HepG2 (cell line): ENCODE data around the gene KRTAP3-1. TPM values are rescaled to one million over a fixed set of nuclear protein-coding genes. Genes with fewer than 3 reads are reported as not detected.

Experiments used
- ATRX ChIP-seq: sonication (generic); formaldehyde crosslinking; IDR thresholded peaks from 2 replicates; pipeline ENCODE4 v1.4.0; 2020; ENCODE audit warnings: missing genetic modification reagents, borderline replicate concordance
- ETV5 ChIP-seq: IDR thresholded peaks from 2 replicates; pipeline ENCODE4 v1.6.1; 2018; ENCODE audit warnings: missing biosample characterization, missing genetic modification reagents, inconsistent platforms, borderline replicate concordance
- HNF1A ChIP-seq, 2 experiments: sonication (generic) in 1 of 2; formaldehyde crosslinking in 1 of 2; IDR thresholded peaks; 2 replicates each; pipeline versions ENCODE4 v1.4.0 to v1.6.1; 2016 to 2020; ENCODE audit warnings: borderline replicate concordance in 1 of 2, low read depth in 1 of 2, mild to moderate bottlenecking in 1 of 2, missing genetic modification reagents in 1 of 2
- JUND ChIP-seq: sonication (generic); formaldehyde crosslinking; IDR thresholded peaks from 2 replicates; pipeline ENCODE4 v1.8.0; 2022; ENCODE audit warnings: mild to moderate bottlenecking, missing genetic modification reagents
- POGK ChIP-seq: sonication (generic); formaldehyde crosslinking; conservative IDR thresholded peaks from 2 replicates; pipeline ENCODE4 v1.8.0; 2022; ENCODE audit warnings: mild to moderate bottlenecking, moderate library complexity, missing genetic modification reagents
- PTBP1 ChIP-seq: fragments of 200-400 bp; formaldehyde crosslinking; IDR thresholded peaks from 2 replicates; pipeline ENCODE4 v1.6.1; 2018; ENCODE audit warnings: low read length, low read depth; ENCODE audit not compliant: poor library complexity, severe bottlenecking
- RELA ChIP-seq: sonication (generic); formaldehyde crosslinking; IDR thresholded peaks from 2 replicates; pipeline ENCODE4 v1.4.0; 2020; ENCODE audit warnings: missing genetic modification reagents
- SKI ChIP-seq: fragments of 450-650 bp; IDR thresholded peaks from one replicate; pipeline ENCODE4 v1.6.1; 2018; ENCODE audit warnings: mild to moderate bottlenecking; ENCODE audit not compliant: partially characterized antibody
- SOX13 ChIP-seq, 3 experiments: fragments of 450-650 bp in 1 of 3; sonication (generic) in 1 of 3; formaldehyde crosslinking in 1 of 3; IDR thresholded peaks in 2 of 3; conservative IDR thresholded peaks in 1 of 3; 2 replicates each; pipeline versions ENCODE4 v1.5.0 to v1.6.1; 2016 to 2020; ENCODE audit warnings: antibody characterized with exemption in 1 of 3, mild to moderate bottlenecking in 1 of 3, missing compliant biosample characterization in 1 of 3, missing genetic modification reagents in 1 of 3, moderate library complexity in 1 of 3
- TP53 ChIP-seq: sonication (generic); formaldehyde crosslinking; conservative IDR thresholded peaks from 2 replicates; pipeline ENCODE4 v1.4.0; 2020; ENCODE audit warnings: missing genetic modification reagents
- ZNF33B ChIP-seq: sonication (generic); formaldehyde crosslinking; IDR thresholded peaks from 2 replicates; pipeline ENCODE4 v1.5.1; 2020; ENCODE audit warnings: mild to moderate bottlenecking, missing genetic modification reagents
- ZNF513 ChIP-seq: sonication (generic); formaldehyde crosslinking; conservative IDR thresholded peaks from 2 replicates; pipeline ENCODE4 v1.5.0; 2020; ENCODE audit warnings: missing genetic modification reagents
- ZNF747 ChIP-seq: sonication (generic); formaldehyde crosslinking; IDR thresholded peaks from 2 replicates; pipeline ENCODE4 v1.8.1; 2023; ENCODE audit warnings: missing genetic modification reagents, mild to moderate bottlenecking, borderline replicate concordance
- ZSCAN5A ChIP-seq: sonication (generic); formaldehyde crosslinking; IDR thresholded peaks from 2 replicates; pipeline ENCODE4 v1.8.0; 2022; ENCODE audit warnings: mild to moderate bottlenecking, missing genetic modification reagents, borderline replicate concordance
- polyA plus RNA-seq, 8 experiments: library from polyadenylated mRNA; depleted of rRNA in 3 of 8; stranded (reverse) in 7 of 8; unstranded in 1 of 8; fragments of >200 nt; fragmentation: Illumina TruSeq in 4 of 8; extraction: Trizol in 4 of 8; gene quantifications; 2 replicates each; pipeline versions ENCODE4 v1.2.1 to v1.2.3, GENCODE V29; 2011 to 2016; ENCODE audit warnings: low read depth in 4 of 8, missing spikeins in 1 of 8, mixed read lengths in 1 of 8; ENCODE audit not compliant: insufficient read depth in 1 of 8
- total RNA-seq, 5 experiments: library from RNA; depleted of rRNA; stranded (reverse); fragments of >200 nt; fragmentation: Illumina TruSeq; extraction: Trizol; gene quantifications; 2 replicates each; pipeline ENCODE4 v1.2.3, GENCODE V29; 2016; ENCODE audit warnings: low read depth in 1 of 5
- TF ChIP-seq, protein P1 (sequence below): sonication (generic); formaldehyde crosslinking; IDR thresholded peaks from 2 replicates; pipeline ENCODE4 v1.4.0; 2020; ENCODE audit warnings: missing genetic modification reagents, borderline replicate concordance
- TF ChIP-seq, protein P2 (sequence below): IDR thresholded peaks from 2 replicates; pipeline ENCODE4 v1.6.1; 2016; ENCODE audit warnings: low read depth

KRTAP3-1 gene
- total and polyA plus RNA-seq, 2 of the 13 experiments (the other 11 are each of a cell fraction or from before 2014, with no cell fraction given): 0.29 to 3.7 TPM

DNA sequence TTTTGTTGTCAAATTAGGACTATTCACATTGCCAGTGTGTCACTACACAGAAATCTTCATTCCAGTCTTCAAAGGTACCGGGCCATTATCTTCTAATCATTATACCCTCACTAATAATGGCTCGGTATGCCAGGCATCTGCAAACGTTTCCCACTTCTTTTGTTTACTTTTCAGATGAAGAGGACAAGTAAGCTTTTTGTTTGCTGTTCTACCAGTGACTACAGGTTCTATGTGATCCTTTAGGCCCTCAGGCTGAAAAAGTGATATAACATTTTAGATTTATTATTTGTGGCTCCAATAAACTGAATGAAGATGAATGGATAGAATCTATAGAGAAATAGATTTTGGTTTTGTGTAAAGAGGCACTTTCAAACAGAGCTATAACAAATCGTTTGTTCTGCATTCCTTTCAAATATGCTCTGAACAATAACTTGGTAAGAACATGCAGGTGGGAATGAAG, 403 bp upstream of the KRTAP3-1 start (continued):
- TF ChIP-seq, protein P1, sequence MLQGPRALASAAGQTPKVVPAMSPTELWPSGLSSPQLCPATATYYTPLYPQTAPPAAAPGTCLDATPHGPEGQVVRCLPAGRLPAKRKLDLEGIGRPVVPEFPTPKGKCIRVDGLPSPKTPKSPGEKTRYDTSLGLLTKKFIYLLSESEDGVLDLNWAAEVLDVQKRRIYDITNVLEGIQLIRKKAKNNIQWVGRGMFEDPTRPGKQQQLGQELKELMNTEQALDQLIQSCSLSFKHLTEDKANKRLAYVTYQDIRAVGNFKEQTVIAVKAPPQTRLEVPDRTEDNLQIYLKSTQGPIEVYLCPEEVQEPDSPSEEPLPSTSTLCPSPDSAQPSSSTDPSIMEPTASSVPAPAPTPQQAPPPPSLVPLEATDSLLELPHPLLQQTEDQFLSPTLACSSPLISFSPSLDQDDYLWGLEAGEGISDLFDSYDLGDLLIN (CRISPR knock-in tag): no peak
- no peak for TF ChIP-seq PTBP1
- TF ChIP-seq ATRX (CRISPR knock-in tag): no peak
- TF ChIP-seq RELA (CRISPR knock-in tag): no peak
- TF ChIP-seq, protein P2, sequence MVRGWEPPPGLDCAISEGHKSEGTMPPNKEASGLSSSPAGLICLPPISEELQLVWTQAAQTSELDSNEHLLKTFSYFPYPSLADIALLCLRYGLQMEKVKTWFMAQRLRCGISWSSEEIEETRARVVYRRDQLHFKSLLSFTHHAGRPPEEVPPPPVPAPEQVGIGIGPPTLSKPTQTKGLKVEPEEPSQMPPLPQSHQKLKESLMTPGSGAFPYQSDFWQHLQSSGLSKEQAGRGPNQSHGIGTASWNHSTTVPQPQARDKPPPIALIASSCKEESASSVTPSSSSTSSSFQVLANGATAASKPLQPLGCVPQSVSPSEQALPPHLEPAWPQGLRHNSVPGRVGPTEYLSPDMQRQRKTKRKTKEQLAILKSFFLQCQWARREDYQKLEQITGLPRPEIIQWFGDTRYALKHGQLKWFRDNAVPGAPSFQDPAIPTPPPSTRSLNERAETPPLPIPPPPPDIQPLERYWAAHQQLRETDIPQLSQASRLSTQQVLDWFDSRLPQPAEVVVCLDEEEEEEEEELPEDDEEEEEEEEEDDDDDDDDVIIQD: peak; percentile 77; the same call in 1 of the 2 replicates
- TF ChIP-seq POGK (CRISPR knock-in tag): no peak
- no peak for TF ChIP-seq ZNF513 (CRISPR knock-in tag)
- TF ChIP-seq SOX13 (IDR thresholded peaks at IDR 0.05): peak; percentile 97
- peak in 1 of 2 experiments; percentile 100; a peak in 2 of 4 replicates for TF ChIP-seq SOX13 (CRISPR knock-in tag; conservative IDR thresholded peaks at IDR 0.05 in 1 of 2, IDR thresholded peaks at IDR 0.05 in 1 of 2)
- peak; percentile 72; the same call in 1 of the 2 replicates for TF ChIP-seq HNF1A (IDR thresholded peaks at IDR 0.05; ENCODE audit: low read depth)
- TF ChIP-seq HNF1A (CRISPR knock-in tag; IDR thresholded peaks at IDR 0.05; ENCODE audit: borderline replicate concordance): peak; percentile 42; the same call in 1 of the 2 replicates
- TF ChIP-seq ZNF747 (CRISPR knock-in tag): no peak
- no peak for TF ChIP-seq TP53
- peak; percentile 58; the same call in 1 of the 2 replicates for TF ChIP-seq ETV5
- TF ChIP-seq ZNF33B (CRISPR knock-in tag): no peak
- no peak for TF ChIP-seq JUND (CRISPR knock-in tag)
- TF ChIP-seq ZSCAN5A: no peak
- TF ChIP-seq SKI: peak; percentile 20
